Measurements from ENCODE around the gene ITPRID2. TPM values are rescaled to one million over a fixed set of nuclear protein-coding genes. Genes with fewer than 3 reads are reported as not detected.

ITPRID2 gene
- total and polyA plus RNA-seq, 2 of the 13 experiments (the other 11 are each of a cell fraction or from before 2014, with no cell fraction given), result 44.8 to 62.3 TPM

DNA sequence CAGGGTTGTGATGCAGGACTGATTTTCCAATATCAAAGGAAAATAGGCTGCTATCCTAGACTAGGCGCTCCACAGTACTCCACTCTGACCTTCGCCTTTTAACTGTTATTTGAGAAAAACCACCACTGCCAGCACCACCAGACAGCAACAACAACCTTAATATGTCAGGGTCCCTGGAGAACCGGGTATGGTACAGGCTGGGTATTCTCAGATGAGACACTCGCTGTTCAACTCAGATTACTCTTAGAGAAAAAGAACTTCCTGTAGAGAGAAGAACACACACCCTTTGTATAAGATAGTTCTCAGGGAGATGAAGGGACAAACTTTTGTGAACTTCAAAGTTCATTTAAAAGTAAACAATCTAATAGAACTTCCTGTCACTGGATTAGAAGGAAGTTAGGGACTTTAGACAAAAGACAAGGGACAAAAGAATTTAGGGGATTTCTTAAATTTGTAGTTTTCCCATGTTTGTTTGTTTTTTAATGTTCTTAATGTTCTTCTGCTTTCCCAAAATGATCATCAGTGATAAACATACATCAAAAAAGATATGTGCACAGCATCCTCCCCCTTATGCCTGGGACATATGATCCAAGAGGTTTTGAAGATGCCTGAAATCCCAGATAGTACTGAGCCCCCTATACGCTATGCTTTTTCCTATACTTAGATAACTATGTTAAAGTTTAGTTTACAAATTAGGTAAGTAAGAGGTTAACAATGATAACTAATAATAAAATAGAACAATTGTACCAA, 52.8 kb downstream of the ITPRID2 start (continued):
- peak; percentile 47 for TF ChIP-seq THAP11 (CRISPR knock-in tag; IDR thresholded peaks at IDR 0.05)
- peak; percentile 34; the same call in 1 of the 2 replicates for TF ChIP-seq MIXL1 (CRISPR knock-in tag; IDR thresholded peaks at IDR 0.05)
- 0 out of 2 replicates have a peak, but pooled peaks have one; percentile 33 for TF ChIP-seq ZNF331 (CRISPR knock-in tag; IDR thresholded peaks at IDR 0.05)
- TF ChIP-seq, protein P1, sequence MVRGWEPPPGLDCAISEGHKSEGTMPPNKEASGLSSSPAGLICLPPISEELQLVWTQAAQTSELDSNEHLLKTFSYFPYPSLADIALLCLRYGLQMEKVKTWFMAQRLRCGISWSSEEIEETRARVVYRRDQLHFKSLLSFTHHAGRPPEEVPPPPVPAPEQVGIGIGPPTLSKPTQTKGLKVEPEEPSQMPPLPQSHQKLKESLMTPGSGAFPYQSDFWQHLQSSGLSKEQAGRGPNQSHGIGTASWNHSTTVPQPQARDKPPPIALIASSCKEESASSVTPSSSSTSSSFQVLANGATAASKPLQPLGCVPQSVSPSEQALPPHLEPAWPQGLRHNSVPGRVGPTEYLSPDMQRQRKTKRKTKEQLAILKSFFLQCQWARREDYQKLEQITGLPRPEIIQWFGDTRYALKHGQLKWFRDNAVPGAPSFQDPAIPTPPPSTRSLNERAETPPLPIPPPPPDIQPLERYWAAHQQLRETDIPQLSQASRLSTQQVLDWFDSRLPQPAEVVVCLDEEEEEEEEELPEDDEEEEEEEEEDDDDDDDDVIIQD (CRISPR knock-in tag; IDR thresholded peaks at IDR 0.05; ENCODE audit: low read depth), result peak; percentile 71; the same call in 1 of the 2 replicates
- peak; percentile 57 for TF ChIP-seq POGZ (CRISPR knock-in tag; IDR thresholded peaks at IDR 0.05)
- TF ChIP-seq SOX13 (IDR thresholded peaks at IDR 0.05), result no peak
- TF ChIP-seq SOX13 (CRISPR knock-in tag; conservative IDR thresholded peaks at IDR 0.05 in 1 of 2, IDR thresholded peaks at IDR 0.05 in 1 of 2), result peak in 1 of 2 experiments; percentile 84; a peak in 1 of 4 replicates
- TF ChIP-seq NR2F6 (IDR thresholded peaks at IDR 0.05), result 0 out of 2 replicates have a peak, but pooled peaks have one; percentile 28
- no peak for TF ChIP-seq NR2F6 (CRISPR knock-in tag; IDR thresholded peaks at IDR 0.05)
- peak; percentile 65 for TF ChIP-seq POLR2G (IDR thresholded peaks at IDR 0.05; ENCODE audit: low read depth, low read length)
- TF ChIP-seq HDAC2 (CRISPR knock-in tag; IDR thresholded peaks at IDR 0.05), result peak; percentile 33; the same call in 1 of the 2 replicates
- no peak for TF ChIP-seq MAFF (IDR thresholded peaks at IDR 0.05; ENCODE audit: low read depth, low read length)
- TF ChIP-seq, protein P2, sequence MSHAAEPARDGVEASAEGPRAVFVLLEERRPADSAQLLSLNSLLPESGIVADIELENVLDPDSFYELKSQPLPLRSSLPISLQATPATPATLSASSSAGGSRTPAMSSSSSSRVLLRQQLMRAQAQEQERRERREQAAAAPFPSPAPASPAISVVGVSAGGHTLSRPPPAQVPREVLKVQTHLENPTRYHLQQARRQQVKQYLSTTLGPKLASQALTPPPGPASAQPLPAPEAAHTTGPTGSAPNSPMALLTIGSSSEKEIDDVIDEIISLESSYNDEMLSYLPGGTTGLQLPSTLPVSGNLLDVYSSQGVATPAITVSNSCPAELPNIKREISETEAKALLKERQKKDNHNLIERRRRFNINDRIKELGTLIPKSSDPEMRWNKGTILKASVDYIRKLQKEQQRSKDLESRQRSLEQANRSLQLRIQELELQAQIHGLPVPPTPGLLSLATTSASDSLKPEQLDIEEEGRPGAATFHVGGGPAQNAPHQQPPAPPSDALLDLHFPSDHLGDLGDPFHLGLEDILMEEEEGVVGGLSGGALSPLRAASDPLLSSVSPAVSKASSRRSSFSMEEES (CRISPR knock-in tag; IDR thresholded peaks at IDR 0.05), result peak; percentile 51; the same call in 1 of the 2 replicates
- no peak for TF ChIP-seq JDP2 (CRISPR knock-in tag; IDR thresholded peaks at IDR 0.05; ENCODE audit: borderline replicate concordance)
- TF ChIP-seq ETV5 (CRISPR knock-in tag; IDR thresholded peaks at IDR 0.05; ENCODE audit: borderline replicate concordance), result peak; percentile 51; the same call in 1 of the 2 replicates
- TF ChIP-seq, protein P3, sequence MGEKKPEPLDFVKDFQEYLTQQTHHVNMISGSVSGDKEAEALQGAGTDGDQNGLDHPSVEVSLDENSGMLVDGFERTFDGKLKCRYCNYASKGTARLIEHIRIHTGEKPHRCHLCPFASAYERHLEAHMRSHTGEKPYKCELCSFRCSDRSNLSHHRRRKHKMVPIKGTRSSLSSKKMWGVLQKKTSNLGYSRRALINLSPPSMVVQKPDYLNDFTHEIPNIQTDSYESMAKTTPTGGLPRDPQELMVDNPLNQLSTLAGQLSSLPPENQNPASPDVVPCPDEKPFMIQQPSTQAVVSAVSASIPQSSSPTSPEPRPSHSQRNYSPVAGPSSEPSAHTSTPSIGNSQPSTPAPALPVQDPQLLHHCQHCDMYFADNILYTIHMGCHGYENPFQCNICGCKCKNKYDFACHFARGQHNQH (CRISPR knock-in tag; IDR thresholded peaks at IDR 0.05), result 0 out of 2 replicates have a peak, but pooled peaks have one; percentile 16
- TF ChIP-seq ISL2 (CRISPR knock-in tag; IDR thresholded peaks at IDR 0.05), result peak; percentile 69
- TF ChIP-seq TGIF2 (CRISPR knock-in tag; IDR thresholded peaks at IDR 0.05), result 0 out of 2 replicates have a peak, but pooled peaks have one; percentile 32
- TF ChIP-seq RBFOX2 (IDR thresholded peaks at IDR 0.05; ENCODE audit: low read depth, low read length), result peak; percentile 45; the same call in 1 of the 2 replicates
- TF ChIP-seq, protein P4, sequence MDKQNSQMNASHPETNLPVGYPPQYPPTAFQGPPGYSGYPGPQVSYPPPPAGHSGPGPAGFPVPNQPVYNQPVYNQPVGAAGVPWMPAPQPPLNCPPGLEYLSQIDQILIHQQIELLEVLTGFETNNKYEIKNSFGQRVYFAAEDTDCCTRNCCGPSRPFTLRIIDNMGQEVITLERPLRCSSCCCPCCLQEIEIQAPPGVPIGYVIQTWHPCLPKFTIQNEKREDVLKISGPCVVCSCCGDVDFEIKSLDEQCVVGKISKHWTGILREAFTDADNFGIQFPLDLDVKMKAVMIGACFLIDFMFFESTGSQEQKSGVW (CRISPR knock-in tag; IDR thresholded peaks at IDR 0.05; ENCODE audit: borderline replicate concordance), result no peak
- no peak for TF ChIP-seq CCAR2 (optimal IDR thresholded peaks at IDR 0.05; ENCODE audit: low read depth, low read length)
- TF ChIP-seq, protein P5, sequence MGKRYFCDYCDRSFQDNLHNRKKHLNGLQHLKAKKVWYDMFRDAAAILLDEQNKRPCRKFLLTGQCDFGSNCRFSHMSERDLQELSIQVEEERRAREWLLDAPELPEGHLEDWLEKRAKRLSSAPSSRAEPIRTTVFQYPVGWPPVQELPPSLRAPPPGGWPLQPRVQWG (CRISPR knock-in tag; IDR thresholded peaks at IDR 0.05; ENCODE audit: borderline replicate concordance, low read depth), result no peak
- TF ChIP-seq ZNF850 (CRISPR knock-in tag; conservative IDR thresholded peaks at IDR 0.05), result no peak
- peak; percentile 86; the same call in 1 of the 2 replicates for TF ChIP-seq SOX5 (CRISPR knock-in tag; IDR thresholded peaks at IDR 0.05; ENCODE audit: borderline replicate concordance)
- TF ChIP-seq ZNF629 (CRISPR knock-in tag; conservative IDR thresholded peaks at IDR 0.05), result no peak
- TF ChIP-seq ASH2L (IDR thresholded peaks at IDR 0.05; ENCODE audit: insufficient read length, low read depth, low read length), result peak; percentile 77
